GM12878 (cell line): ENCODE results near the gene PMP22. TPM values are rescaled to one million over a fixed set of nuclear protein-coding genes. Genes with fewer than 3 reads are reported as not detected.

ENCODE experiments used
- ATAC-seq: fragments of 200-7000 bp; cut with Tn5 transposase; 3 replicates; pipeline ENCODE4 v1.9.1; 2020; ENCODE audit warnings: mild to moderate bottlenecking, moderate library complexity
- BruUV-seq: library from RNA; stranded (reverse); fragments of 400-500 nt; replicated peaks from 2 replicates; lab custom pipeline; 2021; lab: Mats Ljungman, UMichigan
- CTCF ChIA-PET: fragments of 300-600 bp; sonication (Branson Sonifier 250); formaldehyde crosslinking; extraction: SDS; loops from one replicate; lab custom pipeline; 2021; ENCODE audit warnings: inconsistent platforms; lab: Yijun Ruan, JAX
- POLR2A ChIA-PET: fragments of 350-600 bp; formaldehyde crosslinking; extraction: SDS; loops from one replicate; lab custom pipeline; 2021; ENCODE audit warnings: inconsistent platforms; lab: Charles Lee
- RAD21 ChIA-PET: fragments of 300-600 bp; sonication (Branson Sonifier 250); formaldehyde crosslinking; loops from one replicate; lab custom pipeline; 2023; ENCODE audit warnings: antibody characterized with exemption; ENCODE audit not compliant: unreplicated experiment; lab: Charles Lee
- SMC1A ChIA-PET: fragments of 300-600 bp; sonication (Branson Sonifier 250); formaldehyde crosslinking; loops from one replicate; lab custom pipeline; 2023; ENCODE audit not compliant: unreplicated experiment, uncharacterized antibody; lab: Charles Lee
- DNase-seq: peaks from one replicate; pipeline ENCODE4 v3.0.0-alpha.2; 2011; ENCODE audit warnings: low read depth, low spot score
- FAIRE-seq: peaks from 3 replicates; lab custom pipeline; 2011; peaks lifted over from hg19 to GRCh38; lab: Jason Lieb, UNC
- H2AFZ ChIP-seq: 2 replicates; pipeline ENCODE4 v1.6.0; 2011; ENCODE audit warnings: low read depth, low read length, control low read depth; ENCODE audit not compliant: control insufficient read depth
- H3K27ac ChIP-seq: 2 replicates; pipeline ENCODE4 v1.5.1; 2011; ENCODE audit warnings: control low read depth; ENCODE audit not compliant: control insufficient read depth, insufficient read depth
- H3K27me3 ChIP-seq, 2 experiments: replicated peaks in 1 of 2; 2 replicates each; pipeline versions ENCODE4 v1.6.0 to v1.6.1; 2011; ENCODE audit warnings: low read length in 1 of 2; ENCODE audit not compliant: control insufficient read depth in 2 of 2, insufficient read depth in 2 of 2
- H3K36me3 ChIP-seq, 2 experiments: 2 replicates each; pipeline ENCODE4 v1.5.1; 2011; ENCODE audit warnings: low read length in 1 of 2; ENCODE audit not compliant: control insufficient read depth in 2 of 2, insufficient read depth in 2 of 2
- H3K4me1 ChIP-seq: 2 replicates; pipeline ENCODE4 v1.6.1; 2011; ENCODE audit warnings: mild to moderate bottlenecking, low read length, moderate library complexity, mixed read lengths; ENCODE audit not compliant: control insufficient read depth, insufficient read depth
- H3K4me2 ChIP-seq: 2 replicates; pipeline ENCODE4 v1.6.0; 2011; ENCODE audit warnings: control low read depth; ENCODE audit not compliant: control insufficient read depth, insufficient read depth
- H3K4me3 ChIP-seq: fragments of 200-600 bp; sonication (generic); 2 replicates; pipeline ENCODE4 v1.5.1; 2016
- H3K79me2 ChIP-seq: 2 replicates; pipeline ENCODE4 v1.6.0; 2011; ENCODE audit warnings: low read length; ENCODE audit not compliant: control insufficient read depth, insufficient read depth
- H3K9ac ChIP-seq: 2 replicates; pipeline ENCODE4 v1.8.0; 2011; ENCODE audit warnings: low read length, control low read depth, mixed read lengths; ENCODE audit not compliant: control insufficient read depth, insufficient read depth
- H3K9me3 ChIP-seq: replicated peaks from 3 replicates; pipeline ENCODE4 v1.5.1; 2011; ENCODE audit warnings: mild to moderate bottlenecking, low read length; ENCODE audit not compliant: control insufficient read depth, insufficient read depth
- H4K20me1 ChIP-seq: 2 replicates; pipeline ENCODE4 v1.6.0; 2011; ENCODE audit not compliant: control insufficient read depth, insufficient read depth
- BCLAF1 ChIP-seq: fragments of 450-650 bp; IDR thresholded peaks from 2 replicates; pipeline ENCODE4 v1.6.1; 2017; ENCODE audit warnings: antibody characterized with exemption, mild to moderate bottlenecking, moderate library complexity
- EGR1 ChIP-seq, 2 experiments: IDR thresholded peaks; 1 replicate in 1 of 2; 2 replicates in 1 of 2; pipeline ENCODE4 v1.6.1; 2011 to 2012; ENCODE audit warnings: low read depth in 2 of 2, low read length in 2 of 2, borderline replicate concordance in 1 of 2, mild to moderate bottlenecking in 1 of 2, moderate library complexity in 1 of 2
- HDAC6 ChIP-seq: fragments of 200-600 bp; sonication (generic); IDR thresholded peaks from one replicate; pipeline ENCODE4 v1.8.0; 2017; ENCODE audit warnings: antibody characterized with exemption; ENCODE audit not compliant: unreplicated experiment
- PRDM15 ChIP-seq: fragments of 450-650 bp; formaldehyde crosslinking; IDR thresholded peaks from 2 replicates; pipeline ENCODE4 v1.4.0; 2020; ENCODE audit warnings: mild to moderate bottlenecking, moderate library complexity
- WGBS: methylation state at CpG from one replicate; pipeline ENCODE4 v1.1.6; 2016; ENCODE audit warnings: low lambda C conversion rate; ENCODE audit not compliant: insufficient replicate concordance, insufficient coverage; ENCODE audit errors: missing lambda C conversion rate; 5-methylcytosine and 5-hydroxymethylcytosine counted together
- in situ Hi-C: fragments of 300-500 bp; cut with MboI; formaldehyde crosslinking; loops from 9 replicates; pipeline ENCODE4 v1.14.3; 2018; ENCODE audit warnings: mixed read lengths
- intact Hi-C: fragments of 100-400 bp; cut with micrococcal nuclease; formaldehyde crosslinking; loops from one replicate; pipeline ENCODE4 v1.14.2; 2022; ENCODE audit not compliant: unreplicated experiment
- polyA plus RNA-seq, 11 experiments: library from polyadenylated mRNA; depleted of rRNA in 4 of 11; unstranded in 6 of 11; stranded (reverse) in 5 of 11; fragments of >200 nt; fragmentation: Nextera tagmentation in 4 of 11; fragmentation: Illumina TruSeq in 1 of 11; extraction: Ambion mirVana in 4 of 11; extraction: Trizol in 1 of 11; gene quantifications; 1 replicate in 1 of 11; 2 replicates in 10 of 11; pipeline versions ENCODE4 v1.2.1 to v1.2.3, GENCODE V29; 2011 to 2016; ENCODE audit warnings: inconsistent platforms in 2 of 11, missing spikeins in 2 of 11, low read depth in 1 of 11
- total RNA-seq, 4 experiments: library from RNA; depleted of rRNA in 3 of 4; stranded (reverse); fragments of >200 nt in 3 of 4; fragmentation: Illumina TruSeq in 1 of 4; extraction: Trizol in 1 of 4; gene quantifications; 2 replicates each; pipeline versions ENCODE4 v1.2.1 to v1.2.3, GENCODE V29; 2013 to 2021

The PMP22 gene
- total and polyA plus RNA-seq, 10 of the 15 experiments (the other 5 are each of a cell fraction or from before 2014, with no cell fraction given), result 0.59 TPM; not detected in 9

- TF ChIP-seq PRDM15 (CRISPR knock-in tag), result no peak
- no peak for TF ChIP-seq EGR1 (IDR thresholded peaks at IDR 0.05; ENCODE audit: borderline replicate concordance in 1 of 2, low read depth in 2 of 2, low read length in 2 of 2)
Observed at GRCh38 chr17:15291674-15292361, 26.7 kb upstream of the PMP22 start (continued).

DNA sequence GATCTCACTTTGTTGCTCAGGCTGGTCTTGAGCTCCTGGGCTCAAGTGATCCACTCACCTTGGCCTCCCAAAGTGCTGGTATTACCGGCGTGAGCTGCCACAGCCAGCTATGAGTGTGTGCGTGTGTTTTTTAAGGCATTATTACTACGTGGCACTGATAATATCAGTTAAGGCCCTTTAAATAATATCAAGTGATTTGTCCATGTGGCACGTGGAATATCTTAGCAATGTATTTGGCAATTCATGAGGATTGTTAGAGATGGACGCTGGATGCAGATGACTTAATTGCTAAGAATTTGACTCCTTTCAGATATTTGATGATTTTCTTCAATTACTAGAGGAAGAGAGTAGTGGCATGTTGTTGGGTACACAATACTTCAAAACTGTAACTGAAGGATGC, 25.5 kb upstream of the PMP22 start:
- no peak for ATAC-seq
- Histone ChIP-seq H3K27me3 (no peaks in the 10 kb centered on the region), H3K9me3 (no peaks in the 10 kb centered on the region), H3K4me3 (no peak overlapping the region), H3K36me3 (no peaks in the 10 kb centered on the region), H3K9ac (no peak overlapping the region), H4K20me1 (no peaks in the 10 kb centered on the region), H3K4me1 (no peaks in the 10 kb centered on the region), H2AFZ (no peak overlapping the region), H3K27ac (no peak overlapping the region), H3K4me2 (no peak overlapping the region), H3K79me2 (no peaks in the 10 kb centered on the region)
- intact Hi-C loops (no loop called here), in situ Hi-C loops (no loop called here)
- DNase-seq, result no peak
- ChIA-PET CTCF (no interaction called here), POLR2A (no interaction called here), SMC1A (no interaction called here), RAD21 (no interaction called here)
- FAIRE-seq, result no peak
- no TSS peak for BruUV-seq
- TF ChIP-seq BCLAF1 (no peak), HDAC6 (no peak)
- WGBS, result 62% methylated on average over 6 of the region's 6 CpGs
